ENCODE measurements around the gene HOOK2.
"Not testable (repeated sequence)": the region's sequence is repeated elsewhere in the genome, so short reads cannot be mapped to it uniquely, and the experiment has no call there.

Gene HOOK2

GRCh38 chr19:12774588-12775555 lies at the start of gene HOOK2:
Gene HOOK2, minus strand, starts transcription at chr19:12775552. Its CDS starts 103 bp downstream, at chr19:12775449.
- no peak for DNase-seq

GRCh38 chr19:12821761-12822160 lies 46.4 kb upstream of the HOOK2 start:
- DNase-seq: no peak

GRCh38 chr19:12817810-12818209 lies 42.5 kb upstream of the HOOK2 start:
- DNase-seq: not testable (repeated sequence)

GRCh38 chr19:12817188-12817587 lies 41.8 kb upstream of the HOOK2 start:
- not testable (repeated sequence) for DNase-seq

- no peak for DNase-seq
Observed at GRCh38 chr19:12815088-12815487, 39.7 kb upstream of the HOOK2 start.

GRCh38 chr19:12806242-12807081 lies 31.1 kb upstream of the HOOK2 start, which contains the start of gene RNASEH2A:
Gene RNASEH2A, plus strand, starts transcription at chr19:12806584. Its CDS starts 90 bp downstream, at chr19:12806674.
- DNase-seq: peak; percentile 89

- DNase-seq: no peak
Observed at GRCh38 chr19:12804051-12804450, 28.7 kb upstream of the HOOK2 start.

GRCh38 chr19:12802267-12803106 lies 27.1 kb upstream of the HOOK2 start:
- DNase-seq: no peak

GRCh38 chr19:12801466-12802266 lies 26.3 kb upstream of the HOOK2 start, which contains the start of the genes PRDX2 and THSD8:
Gene PRDX2, minus strand, starts transcription at chr19:12801800. Its CDS starts 539 bp downstream, at chr19:12801261.
Gene THSD8, plus strand, starts transcription at chr19:12802069. Its CDS starts 3 bp downstream, at chr19:12802072.
- DNase-seq: peak; percentile 78

GRCh38 chr19:12800923-12801465 lies 25.6 kb upstream of the HOOK2 start:
- peak; percentile 31 for DNase-seq

GRCh38 chr19:12800466-12800770 lies 25.1 kb upstream of the HOOK2 start:
- no peak for DNase-seq

- DNase-seq: no peak
Observed at GRCh38 chr19:12799742-12800465, 24.6 kb upstream of the HOOK2 start.

GRCh38 chr19:12797607-12798006 lies 22.3 kb upstream of the HOOK2 start:
- not testable (repeated sequence) for DNase-seq

- no peak for DNase-seq
Observed at GRCh38 chr19:12797141-12797587, 21.8 kb upstream of the HOOK2 start.

GRCh38 chr19:12796146-12797071 lies 21.1 kb upstream of the HOOK2 start:
- peak; percentile 80 for DNase-seq

GRCh38 chr19:12794971-12795381 lies 19.6 kb upstream of the HOOK2 start:
- no peak for DNase-seq

- DNase-seq: no peak
Observed at GRCh38 chr19:12794196-12794941, 19.0 kb upstream of the HOOK2 start.
